CD4-positive, alpha-beta T cell treated with Interleukin-10 for 1 hour (primary cell): Measurements from ENCODE around the gene THUMPD2.

Experiments used
- DNase-seq: peaks from one replicate; pipeline ENCODE4 v3.0.0-alpha.2; 2020

The THUMPD2 gene

DNA sequence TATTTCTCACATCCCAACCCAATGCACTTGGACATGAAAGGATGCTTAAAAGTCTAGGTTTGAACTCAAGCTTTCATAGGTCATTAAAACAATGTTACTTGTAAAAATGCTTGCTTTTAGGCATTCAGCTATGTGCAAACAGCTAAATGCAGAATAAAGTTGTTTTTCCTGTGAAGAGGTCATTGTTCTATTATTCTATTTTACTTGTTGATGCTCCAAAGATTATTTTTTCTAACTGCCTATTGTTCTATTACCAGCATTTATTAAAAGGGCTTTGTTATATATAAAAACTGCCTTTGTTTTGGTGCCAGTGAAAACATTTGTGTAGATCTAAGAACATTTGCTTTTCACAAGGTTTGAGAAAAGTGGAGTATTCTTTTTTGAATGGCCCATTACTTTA is 64.0 kb downstream of the THUMPD2 start:
- DNase-seq: no peak

DNA sequence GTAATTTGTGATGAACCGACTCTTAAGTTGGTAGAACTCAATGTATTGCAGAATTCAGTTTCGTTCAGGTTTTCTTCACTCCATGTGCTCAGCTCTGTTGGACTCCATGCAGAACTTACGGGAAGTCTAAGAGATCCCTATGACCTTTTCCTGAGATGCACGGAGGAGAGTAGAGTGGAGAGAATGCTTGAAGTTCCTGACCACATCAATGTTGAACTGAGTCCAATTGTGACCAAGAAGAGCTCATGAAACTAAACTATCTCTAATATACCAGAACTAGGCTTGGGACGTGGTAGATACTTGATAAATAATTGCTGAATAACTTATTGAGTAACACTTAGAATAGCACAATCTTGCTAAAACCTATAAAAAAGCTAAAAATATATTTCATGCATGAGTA is 66.1 kb downstream of the THUMPD2 start:
- no peak for DNase-seq

DNA sequence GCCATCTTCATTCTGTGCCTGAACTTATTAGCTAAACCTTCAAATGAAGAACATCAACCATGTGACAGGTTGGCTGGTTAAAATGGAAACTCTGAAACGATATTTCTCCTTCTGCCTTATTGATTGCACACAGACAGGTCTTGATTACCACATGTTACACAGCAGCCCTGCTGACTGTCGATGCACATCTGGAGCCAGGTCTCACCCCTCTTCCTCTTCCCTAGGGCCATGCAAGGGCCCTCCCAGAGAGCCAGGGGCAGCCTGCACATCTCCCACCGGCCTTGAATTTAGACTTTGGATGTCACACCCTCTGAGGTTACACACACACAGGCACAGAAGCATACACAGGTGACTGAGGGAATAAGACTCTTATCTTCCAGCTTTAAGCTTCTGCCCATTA is 68.3 kb downstream of the THUMPD2 start:
- DNase-seq: no peak

DNA sequence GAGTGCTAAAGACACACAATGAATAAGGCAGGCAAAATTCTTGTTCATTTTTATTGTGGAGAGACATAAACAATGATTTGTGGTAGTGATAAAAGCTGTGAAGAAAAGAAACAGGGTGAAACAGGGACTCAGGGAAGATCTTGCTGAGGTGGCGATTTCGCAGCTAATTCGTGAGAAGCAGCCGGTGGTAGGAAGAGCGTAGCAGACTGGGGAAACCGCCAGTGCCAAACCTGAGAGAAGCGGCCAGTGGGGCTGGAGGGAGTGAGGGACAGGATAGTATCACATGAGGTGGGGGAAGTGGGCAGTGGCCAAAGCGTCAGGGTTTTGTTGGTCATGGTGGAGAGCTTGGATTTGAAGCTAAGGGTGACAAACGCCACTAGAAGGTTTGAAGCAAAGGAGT is 71.1 kb downstream of the THUMPD2 start:
- no peak for DNase-seq

DNA sequence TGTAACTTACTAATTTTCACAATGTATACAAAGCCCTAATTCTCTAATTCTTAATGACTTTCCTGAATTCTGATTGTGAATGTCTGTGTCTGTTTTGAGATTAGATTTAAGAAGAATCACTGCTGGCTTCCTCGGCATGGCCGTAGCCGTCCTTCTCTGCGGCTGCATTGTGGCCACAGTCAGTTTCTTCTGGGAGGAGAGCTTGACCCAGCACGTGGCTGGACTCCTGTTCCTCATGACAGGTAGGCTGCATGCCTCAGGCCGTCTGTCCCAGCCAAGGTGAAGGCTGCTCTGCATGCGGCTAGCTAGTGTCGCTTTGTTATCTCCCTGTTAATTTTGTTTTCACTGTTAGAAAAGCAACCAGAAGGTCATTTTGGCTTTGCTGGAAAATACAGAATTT is 72.1 kb downstream of the THUMPD2 start:
- no peak for DNase-seq

DNA sequence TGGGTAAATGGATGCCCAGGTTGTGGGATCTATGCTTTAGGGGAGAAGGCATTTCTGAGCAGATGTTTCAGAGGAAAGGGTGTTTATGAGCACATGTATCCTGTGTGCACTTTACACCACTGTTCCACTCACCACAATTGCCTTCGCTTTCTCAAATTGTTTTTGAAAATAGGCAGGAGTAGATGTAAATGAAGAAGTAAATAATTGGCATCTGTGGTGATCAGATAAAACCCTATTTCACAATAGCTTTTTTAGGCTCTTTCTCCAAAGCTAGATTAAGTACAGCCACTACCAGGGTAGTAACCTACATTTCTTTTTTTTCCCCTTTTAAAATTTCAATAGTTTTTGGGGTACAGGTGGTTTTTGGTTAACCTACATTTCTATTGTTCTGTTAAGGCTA is 72.7 kb downstream of the THUMPD2 start:
- DNase-seq: no peak

DNA sequence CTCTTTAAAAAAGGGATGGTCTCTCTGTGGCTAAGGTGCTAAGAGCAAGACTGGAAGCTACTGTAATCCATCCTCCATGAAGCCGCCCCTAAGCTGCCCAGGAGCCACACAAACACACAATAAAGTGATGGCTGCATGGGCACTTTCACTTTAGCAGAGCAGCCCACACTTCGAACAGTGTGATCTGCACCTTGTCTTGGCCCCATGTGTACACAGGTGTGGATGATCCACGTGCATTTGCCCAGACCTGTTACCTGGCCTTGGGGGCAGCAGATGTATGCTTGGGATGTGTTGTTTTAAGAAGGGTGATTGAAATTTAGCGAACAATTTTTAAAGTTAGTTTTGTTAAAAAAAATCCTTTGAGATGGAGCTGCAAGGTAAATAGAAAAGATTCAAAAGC is 73.4 kb downstream of the THUMPD2 start:
- DNase-seq: no peak

DNA sequence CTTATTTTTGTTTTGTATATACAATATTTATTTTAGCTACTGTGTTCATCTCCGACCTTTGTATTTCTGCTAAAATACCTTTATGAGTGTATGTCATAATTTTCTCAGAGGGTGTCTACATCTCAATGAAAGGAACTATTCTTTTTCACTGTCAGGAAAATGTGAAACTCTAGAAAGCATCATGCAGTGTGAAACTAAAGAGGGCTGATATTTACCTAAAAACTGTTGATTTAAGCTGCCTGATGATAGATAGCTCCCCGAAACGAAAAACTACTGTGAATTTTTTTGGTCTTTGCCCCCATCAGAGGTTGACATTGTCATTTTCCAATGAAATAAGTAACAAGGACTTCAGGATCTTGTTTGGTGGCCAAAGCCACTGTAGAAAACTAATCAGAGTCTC is 74.5 kb downstream of the THUMPD2 start:
- no peak for DNase-seq

DNA sequence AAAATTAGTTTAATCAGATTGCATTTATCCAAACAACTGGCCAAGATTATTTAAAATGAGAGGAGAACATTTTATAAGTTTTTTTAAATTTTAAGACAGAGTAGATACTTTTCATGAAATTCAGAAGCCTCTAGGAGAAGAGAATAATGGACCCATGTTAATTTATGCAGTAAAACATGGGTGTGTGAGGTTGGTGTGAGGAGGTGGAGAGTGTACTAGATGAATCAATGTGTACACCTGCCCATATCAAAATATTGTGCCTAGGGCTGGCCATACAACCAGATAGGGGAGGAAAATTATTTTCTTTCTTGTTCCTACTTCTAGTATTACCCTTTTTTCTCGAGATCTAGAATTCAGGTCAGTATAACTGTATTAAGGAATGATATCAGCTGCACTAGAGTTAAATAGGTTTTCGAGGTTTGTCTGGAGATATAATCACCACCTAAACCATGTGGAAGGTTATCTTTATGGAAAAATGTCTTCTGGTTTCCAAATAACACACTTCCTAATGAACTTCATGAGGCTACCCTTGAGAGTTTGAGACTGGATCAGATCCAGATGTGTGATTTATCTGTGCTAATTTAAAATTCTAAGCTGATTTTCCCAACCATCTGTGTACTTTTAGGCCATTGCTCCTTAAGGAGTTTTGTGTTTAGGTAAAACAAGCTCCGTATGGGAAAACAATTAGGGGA is 75.7 kb downstream of the THUMPD2 start:
- DNase-seq: no peak

DNA sequence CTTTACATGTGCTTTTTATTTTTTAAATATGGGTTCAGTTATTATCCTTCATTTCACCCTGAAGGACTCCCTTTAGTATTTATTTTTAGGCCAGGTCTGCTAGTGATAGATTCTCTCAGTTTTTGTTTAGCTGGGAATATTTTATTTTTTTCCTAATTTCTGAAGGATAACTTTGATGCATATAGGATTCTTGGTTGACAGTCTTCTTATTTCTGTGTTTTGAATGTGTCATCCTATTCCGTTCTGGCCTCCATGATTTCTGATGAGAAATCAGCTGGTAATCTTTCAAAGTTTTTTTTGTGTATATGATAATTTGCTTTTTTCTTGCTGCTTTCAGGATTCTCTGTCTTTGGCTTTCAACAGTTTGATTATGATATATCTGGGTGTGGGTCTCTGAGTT is 77.9 kb downstream of the THUMPD2 start:
- DNase-seq: no peak

DNA sequence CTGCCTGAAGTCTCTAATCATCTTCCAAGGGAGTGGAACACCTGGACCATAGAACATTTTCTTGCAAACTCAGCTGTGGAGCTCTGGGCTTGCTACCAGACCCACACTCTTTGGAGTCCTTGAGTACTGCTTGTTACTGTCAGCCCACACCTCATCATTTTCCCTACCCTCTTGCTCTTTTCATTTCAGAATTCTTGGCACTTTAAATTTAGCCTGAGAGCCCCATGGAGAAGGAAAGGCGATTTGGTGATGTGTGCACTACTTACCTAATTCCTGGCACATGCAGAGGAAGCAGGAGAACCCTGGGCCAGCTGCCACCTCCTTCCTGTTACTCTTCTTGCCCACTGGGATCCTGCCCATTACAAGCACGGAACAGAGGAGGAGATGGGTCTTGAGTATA is 81.6 kb downstream of the THUMPD2 start:
- DNase-seq: no peak

DNA sequence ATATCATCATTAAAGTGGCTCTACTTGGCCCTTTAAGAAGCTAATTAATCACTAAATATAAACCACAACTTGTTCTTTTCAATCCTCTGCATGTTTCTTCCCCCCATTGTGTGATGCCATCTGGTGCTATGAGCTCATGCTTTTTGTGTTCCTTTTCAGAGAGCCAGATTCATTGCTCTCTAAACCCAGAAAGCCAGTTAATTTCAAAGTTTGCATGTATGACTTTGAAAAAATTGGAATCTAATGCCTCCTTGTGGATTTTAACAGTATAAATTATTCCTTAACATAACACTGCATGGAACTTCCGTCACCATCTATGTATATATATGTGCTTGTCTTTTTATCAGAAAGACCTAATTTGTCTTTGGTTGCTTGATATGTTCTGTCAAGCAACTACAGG is 82.2 kb downstream of the THUMPD2 start:
- DNase-seq: no peak

DNA sequence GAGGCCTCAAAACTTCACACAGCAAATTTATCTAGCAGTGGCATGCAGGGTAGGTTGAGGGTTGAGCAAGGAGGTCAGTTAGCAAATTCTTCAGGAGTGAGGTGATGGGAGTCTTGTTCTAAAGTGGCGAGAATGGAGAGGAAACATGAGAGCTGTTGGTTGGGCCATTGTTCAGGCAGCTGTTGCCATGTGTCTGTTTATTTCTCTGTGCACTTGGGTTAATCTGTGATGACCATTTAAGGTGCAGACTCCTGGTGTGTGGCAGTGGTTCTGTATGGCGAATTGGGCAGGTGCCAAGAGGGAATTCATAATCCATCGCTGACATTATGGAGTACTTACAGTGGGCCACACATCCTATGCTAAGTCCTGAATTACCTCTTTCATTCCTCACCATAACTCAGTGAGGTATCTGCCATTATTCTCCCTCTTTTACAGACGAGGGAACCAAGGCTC is 82.9 kb downstream of the THUMPD2 start:
- no peak for DNase-seq

DNA sequence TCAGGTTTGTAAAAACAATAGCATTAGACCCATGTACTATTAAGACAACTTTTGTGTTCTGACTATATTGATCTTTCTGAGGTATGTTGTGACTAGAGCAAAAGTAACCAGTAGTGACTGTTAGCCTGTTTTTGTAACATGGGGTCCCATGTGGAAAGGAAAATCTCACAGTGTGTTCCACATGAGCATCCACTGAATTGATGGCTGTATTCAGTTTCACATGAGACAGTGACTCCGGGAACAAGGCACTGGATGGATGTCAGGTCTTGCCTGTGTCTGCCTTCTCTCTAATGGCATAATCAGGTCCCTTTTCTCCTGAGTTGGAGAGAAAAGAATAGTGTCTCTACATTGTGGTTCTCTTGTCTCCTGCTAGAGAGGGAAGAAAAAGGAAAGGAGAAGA is 85.8 kb downstream of the THUMPD2 start:
- no peak for DNase-seq

DNA sequence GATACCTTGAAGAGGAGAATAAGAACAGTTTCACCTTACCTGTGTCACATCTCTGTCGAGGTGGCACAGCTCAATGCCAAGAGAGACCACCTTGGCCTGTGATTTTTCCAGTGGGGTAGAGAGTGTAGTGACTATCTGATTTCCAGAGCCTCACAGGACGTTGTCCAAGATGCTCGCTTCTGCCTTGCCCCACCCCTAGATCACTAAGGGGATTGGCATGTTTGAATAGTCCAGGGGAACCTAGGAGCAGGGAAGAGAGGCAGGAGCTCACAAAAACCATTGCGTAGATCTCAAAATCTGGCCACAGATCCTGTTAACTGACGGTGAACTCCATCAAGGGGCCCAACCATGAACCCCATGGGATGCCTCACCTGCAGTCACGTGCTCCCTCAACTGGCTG is 89.2 kb downstream of the THUMPD2 start:
- no peak for DNase-seq

DNA sequence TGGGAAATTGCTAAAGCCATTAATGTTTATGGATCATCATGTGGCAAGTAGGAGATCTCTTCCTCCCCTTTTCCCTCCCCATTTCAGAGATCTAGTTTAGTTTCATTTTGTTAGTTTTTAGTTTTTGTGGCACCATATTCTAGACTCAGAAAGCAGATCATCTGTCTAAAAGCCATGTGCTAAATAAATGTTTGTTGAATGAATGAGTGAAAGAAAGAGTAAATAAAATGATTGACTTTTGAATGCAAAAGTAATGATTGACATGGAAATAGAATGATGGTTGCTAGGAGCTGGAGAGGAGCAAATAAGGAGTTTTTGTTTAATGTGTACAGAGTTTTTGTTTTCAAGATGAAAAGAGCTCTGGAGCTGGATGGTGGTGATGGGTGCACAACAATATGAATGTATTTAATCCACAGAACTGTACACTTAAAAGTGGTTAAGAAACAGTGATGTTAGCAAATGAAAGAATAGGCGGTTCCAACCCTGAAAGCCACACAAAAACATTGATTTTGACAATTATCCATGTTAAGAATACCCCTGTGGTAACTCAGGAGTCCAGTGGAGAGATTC is 89.7 kb downstream of the THUMPD2 start:
- no peak for DNase-seq

DNA sequence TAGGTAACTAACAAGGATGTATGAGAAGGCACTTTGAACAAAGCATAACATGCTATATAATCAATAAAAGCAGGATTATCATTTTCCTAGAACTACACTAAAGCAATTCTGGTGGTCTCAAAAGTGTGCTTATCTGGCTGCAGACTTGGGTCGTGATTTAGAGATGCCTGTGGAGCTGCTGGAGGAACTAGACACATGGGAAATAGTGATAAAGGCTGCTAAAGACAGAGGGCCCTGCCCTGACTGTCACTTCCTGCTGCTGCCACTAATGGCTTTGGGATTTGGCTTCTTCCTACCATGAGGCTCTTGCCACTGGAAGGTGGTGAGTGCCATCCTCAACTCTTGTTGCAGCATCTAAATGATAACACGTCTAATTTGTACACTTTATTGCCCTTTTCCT is 90.9 kb downstream of the THUMPD2 start:
- no peak for DNase-seq

DNA sequence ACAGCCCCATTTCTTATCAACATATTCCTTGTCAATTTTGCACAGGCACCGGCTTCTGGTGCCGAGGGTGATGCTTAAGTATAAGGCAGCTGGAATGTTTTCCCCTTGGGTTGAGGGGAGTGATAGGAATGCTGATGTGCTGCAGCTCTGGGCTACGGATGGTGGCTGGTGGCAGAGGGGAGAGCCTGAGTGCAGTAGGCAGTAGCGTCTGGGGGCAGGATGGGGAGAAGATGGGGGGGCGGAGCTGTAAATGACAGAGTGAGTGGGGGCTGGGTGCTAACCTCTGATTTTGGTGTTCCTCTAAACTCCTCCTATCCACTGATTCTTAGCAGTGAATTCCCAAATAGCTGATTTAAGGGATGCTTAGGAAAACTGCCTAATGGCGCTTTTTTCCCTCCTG is 92.6 kb downstream of the THUMPD2 start:
- DNase-seq: no peak
